HL-60 (cell line): Measurements from ENCODE around the gene JMJD7.

ENCODE experiments used
- DNase-seq, 2 experiments: peaks; one replicate each; pipeline ENCODE4 v3.0.0-alpha.2; 2010 to 2020; ENCODE audit warnings: low read depth in 1 of 2, low spot score in 1 of 2
- H3K27ac ChIP-seq: fragments of 250-450 bp; sonication (Bioruptor Pico); replicated peaks from 2 replicates; pipeline ENCODE4 v1.5.1; 2020; ENCODE audit warnings: mild to moderate bottlenecking, moderate library complexity
- H3K27me3 ChIP-seq: fragments of 250-450 bp; sonication (Bioruptor Pico); 2 replicates; pipeline ENCODE4 v1.5.1; 2021; ENCODE audit warnings: mild to moderate bottlenecking, moderate library complexity; ENCODE audit not compliant: insufficient read depth, poor library complexity, severe bottlenecking
- H3K4me3 ChIP-seq: replicated peaks from 2 replicates; pipeline ENCODE4 v1.5.1; 2011; ENCODE audit warnings: mild to moderate bottlenecking, control low read depth, low read length; ENCODE audit not compliant: insufficient read depth
- GABPA ChIP-seq: IDR thresholded peaks from 2 replicates; pipeline ENCODE4 v1.6.1; 2012; ENCODE audit warnings: low read depth
- POLR2AphosphoS5 ChIP-seq: IDR thresholded peaks from 2 replicates; pipeline ENCODE4 v1.6.1; 2012; ENCODE audit warnings: low read depth
- SPI1 ChIP-seq: IDR thresholded peaks from 2 replicates; pipeline ENCODE4 v1.6.1; 2012; ENCODE audit warnings: low read depth, mild to moderate bottlenecking, borderline replicate concordance
- TF ChIP-seq, protein P1 (sequence below): IDR thresholded peaks from 2 replicates; pipeline ENCODE4 v1.6.1; 2012; ENCODE audit warnings: low read depth; ENCODE audit not compliant: insufficient replicate concordance
- TF ChIP-seq, protein P2 (sequence below): IDR thresholded peaks from one replicate; pipeline ENCODE4 v1.5.1; 2011; ENCODE audit warnings: low read length, control low read depth, inconsistent platforms; ENCODE audit not compliant: insufficient read depth

The JMJD7 gene

DNA sequence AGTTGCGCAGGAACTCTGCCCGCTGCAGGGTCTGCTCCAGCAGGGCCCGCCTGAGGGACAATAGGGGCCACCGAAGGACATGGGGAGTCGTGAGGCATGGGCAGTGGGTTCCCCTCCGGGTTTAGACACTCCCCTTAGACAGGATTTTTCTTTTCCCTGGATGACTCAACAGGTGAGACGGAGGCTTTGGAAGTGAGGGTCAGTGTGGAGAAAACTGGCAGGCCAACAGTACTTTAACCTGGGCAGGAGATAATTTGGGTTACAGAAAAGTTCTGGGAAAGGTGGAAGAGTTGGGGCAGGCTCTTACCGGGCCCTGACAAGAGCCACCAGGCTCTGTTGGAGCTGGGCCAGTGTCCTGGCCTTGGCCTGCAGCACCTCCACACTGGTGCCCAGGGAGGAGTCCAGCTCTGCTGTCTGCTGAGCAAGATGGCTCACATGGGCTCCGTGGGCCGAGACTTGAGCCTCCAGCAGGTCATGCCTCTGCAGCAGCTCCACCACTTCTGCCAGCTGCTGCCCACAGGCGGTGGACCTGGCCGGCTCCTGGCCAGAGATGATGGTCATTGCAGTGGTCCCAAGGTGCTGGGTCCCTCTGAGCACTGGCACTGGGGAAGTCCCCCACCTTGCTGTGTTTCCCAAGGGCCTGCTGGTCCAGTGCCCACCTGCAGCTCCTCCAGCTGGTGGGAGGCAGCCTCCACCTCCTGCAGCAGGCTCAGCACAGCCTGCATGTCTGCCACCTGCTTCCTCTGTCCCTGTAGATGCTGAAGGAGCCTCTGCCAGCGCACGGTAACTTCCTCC lies 55.0 kb downstream of the JMJD7 start:
- H3K4me3 ChIP-seq: no peak overlapping the region
- peak; percentile 63; the same call in 1 of the 2 replicates for TF ChIP-seq POLR2AphosphoS5
- no peak for TF ChIP-seq GABPA
- 0 out of 2 replicates have a peak, but pooled peaks have one; percentile 26 for TF ChIP-seq SPI1
- no peak overlapping the region for H3K27ac ChIP-seq
- H3K27me3 ChIP-seq: no peaks in the 10 kb centered on the region
- peak; percentile 18 to 62 for DNase-seq

DNA sequence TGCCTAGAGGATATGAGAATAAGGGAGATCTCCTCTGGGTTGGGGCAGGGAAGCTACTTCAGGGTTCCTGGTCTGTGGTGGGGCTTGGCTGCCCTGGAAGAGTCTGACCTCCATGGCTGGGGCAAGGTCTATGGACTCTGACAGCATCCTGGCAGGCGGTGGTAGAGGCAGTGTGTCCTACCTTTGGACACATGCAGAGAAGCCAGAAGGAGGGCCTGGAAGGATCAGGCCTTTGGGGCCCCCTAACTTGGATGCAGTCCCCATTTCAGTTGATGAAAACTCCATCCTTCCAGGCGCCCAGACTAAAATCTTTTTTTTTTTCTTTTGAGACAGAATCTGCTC lies 55.6 kb downstream of the JMJD7 start:
- no peak for DNase-seq
- H3K27ac ChIP-seq: no peak overlapping the region
- TF ChIP-seq, protein P1, sequence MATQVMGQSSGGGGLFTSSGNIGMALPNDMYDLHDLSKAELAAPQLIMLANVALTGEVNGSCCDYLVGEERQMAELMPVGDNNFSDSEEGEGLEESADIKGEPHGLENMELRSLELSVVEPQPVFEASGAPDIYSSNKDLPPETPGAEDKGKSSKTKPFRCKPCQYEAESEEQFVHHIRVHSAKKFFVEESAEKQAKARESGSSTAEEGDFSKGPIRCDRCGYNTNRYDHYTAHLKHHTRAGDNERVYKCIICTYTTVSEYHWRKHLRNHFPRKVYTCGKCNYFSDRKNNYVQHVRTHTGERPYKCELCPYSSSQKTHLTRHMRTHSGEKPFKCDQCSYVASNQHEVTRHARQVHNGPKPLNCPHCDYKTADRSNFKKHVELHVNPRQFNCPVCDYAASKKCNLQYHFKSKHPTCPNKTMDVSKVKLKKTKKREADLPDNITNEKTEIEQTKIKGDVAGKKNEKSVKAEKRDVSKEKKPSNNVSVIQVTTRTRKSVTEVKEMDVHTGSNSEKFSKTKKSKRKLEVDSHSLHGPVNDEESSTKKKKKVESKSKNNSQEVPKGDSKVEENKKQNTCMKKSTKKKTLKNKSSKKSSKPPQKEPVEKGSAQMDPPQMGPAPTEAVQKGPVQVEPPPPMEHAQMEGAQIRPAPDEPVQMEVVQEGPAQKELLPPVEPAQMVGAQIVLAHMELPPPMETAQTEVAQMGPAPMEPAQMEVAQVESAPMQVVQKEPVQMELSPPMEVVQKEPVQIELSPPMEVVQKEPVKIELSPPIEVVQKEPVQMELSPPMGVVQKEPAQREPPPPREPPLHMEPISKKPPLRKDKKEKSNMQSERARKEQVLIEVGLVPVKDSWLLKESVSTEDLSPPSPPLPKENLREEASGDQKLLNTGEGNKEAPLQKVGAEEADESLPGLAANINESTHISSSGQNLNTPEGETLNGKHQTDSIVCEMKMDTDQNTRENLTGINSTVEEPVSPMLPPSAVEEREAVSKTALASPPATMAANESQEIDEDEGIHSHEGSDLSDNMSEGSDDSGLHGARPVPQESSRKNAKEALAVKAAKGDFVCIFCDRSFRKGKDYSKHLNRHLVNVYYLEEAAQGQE: no peak
- no peak for TF ChIP-seq POLR2AphosphoS5
- no peak for TF ChIP-seq GABPA
- TF ChIP-seq SPI1: no peak; the same call in 1 of the 2 replicates
- TF ChIP-seq, protein P2, sequence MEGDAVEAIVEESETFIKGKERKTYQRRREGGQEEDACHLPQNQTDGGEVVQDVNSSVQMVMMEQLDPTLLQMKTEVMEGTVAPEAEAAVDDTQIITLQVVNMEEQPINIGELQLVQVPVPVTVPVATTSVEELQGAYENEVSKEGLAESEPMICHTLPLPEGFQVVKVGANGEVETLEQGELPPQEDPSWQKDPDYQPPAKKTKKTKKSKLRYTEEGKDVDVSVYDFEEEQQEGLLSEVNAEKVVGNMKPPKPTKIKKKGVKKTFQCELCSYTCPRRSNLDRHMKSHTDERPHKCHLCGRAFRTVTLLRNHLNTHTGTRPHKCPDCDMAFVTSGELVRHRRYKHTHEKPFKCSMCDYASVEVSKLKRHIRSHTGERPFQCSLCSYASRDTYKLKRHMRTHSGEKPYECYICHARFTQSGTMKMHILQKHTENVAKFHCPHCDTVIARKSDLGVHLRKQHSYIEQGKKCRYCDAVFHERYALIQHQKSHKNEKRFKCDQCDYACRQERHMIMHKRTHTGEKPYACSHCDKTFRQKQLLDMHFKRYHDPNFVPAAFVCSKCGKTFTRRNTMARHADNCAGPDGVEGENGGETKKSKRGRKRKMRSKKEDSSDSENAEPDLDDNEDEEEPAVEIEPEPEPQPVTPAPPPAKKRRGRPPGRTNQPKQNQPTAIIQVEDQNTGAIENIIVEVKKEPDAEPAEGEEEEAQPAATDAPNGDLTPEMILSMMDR: no peak
- H3K4me3 ChIP-seq: no peak overlapping the region
- no peaks in the 10 kb centered on the region for H3K27me3 ChIP-seq

DNA sequence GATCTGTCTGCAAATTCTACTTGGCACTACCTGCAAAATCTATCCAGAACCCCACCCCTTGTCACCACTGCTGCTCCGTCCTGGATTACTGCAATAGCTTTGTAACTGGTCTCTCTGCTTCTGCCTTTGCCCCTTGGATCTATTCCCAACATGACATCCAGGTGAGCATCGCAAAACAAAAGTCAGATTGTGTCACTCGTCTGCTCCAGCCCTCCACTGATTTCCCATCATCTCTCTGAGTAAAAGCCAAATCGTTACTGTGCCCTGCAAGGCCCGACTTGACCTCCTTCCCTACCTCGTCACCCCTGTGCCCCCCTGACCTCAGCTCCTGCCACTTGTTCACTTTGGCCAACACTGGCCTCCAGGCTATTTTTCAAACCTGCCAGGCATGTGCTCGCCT lies 56.6 kb downstream of the JMJD7 start:
- H3K4me3 ChIP-seq: no peak overlapping the region

More for the DNA sequence above, 56.6 kb downstream of the JMJD7 start:
- no peak for DNase-seq
- no peak for TF ChIP-seq POLR2AphosphoS5
- no peak for TF ChIP-seq SPI1
- TF ChIP-seq, protein P1: no peak
- TF ChIP-seq GABPA: no peak
- TF ChIP-seq, protein P2: no peak
- Histone ChIP-seq H3K27ac (no peak overlapping the region), H3K27me3 (no peaks in the 10 kb centered on the region)
